HG02852 (cell line): Measurements from ENCODE around the gene GTF2H2.
"Not testable (repeated sequence)": the region's sequence is repeated elsewhere in the genome, so short reads cannot be mapped to it uniquely, and the experiment has no call there.

Experiments used
- ATAC-seq: cut with Tn5 transposase; IDR thresholded peaks from one replicate; pipeline ENCODE4 v1.9.1; 2021; ENCODE audit warnings: mild to moderate bottlenecking, moderate library complexity; ENCODE audit not compliant: unreplicated experiment

The GTF2H2 gene

GRCh38 chr5:71014176-71014575, 53.3 kb downstream of the GTF2H2 start:
- no peak for ATAC-seq

- no peak for ATAC-seq
Measured at GRCh38 chr5:71013575-71013974, 53.9 kb downstream of the GTF2H2 start.

GRCh38 chr5:71011194-71011792, 56.2 kb downstream of the GTF2H2 start:
- no peak for ATAC-seq

GRCh38 chr5:71006983-71007382, 60.5 kb downstream of the GTF2H2 start:
- not testable (repeated sequence) for ATAC-seq
